ENCODE results near the gene CREB5. TPM values are rescaled to one million over a fixed set of nuclear protein-coding genes. Genes with fewer than 3 reads are reported as not detected.

CREB5 gene
- total and polyA plus RNA-seq, 10 donors = 0.88 to 56.8 (median 23.5) TPM

GRCh38 chr7:28830846-28831245 is 418.5 kb downstream of the CREB5 start:
- TF ChIP-seq CTCF (IDR thresholded peaks at IDR 0.05 in 8 of 11, conservative IDR thresholded peaks at IDR 0.05 in 3 of 11) (no peak), POLR2A (IDR thresholded peaks at IDR 0.05) (no peak), POLR2AphosphoS5 (IDR thresholded peaks at IDR 0.05) (no peak)
- no peaks in the 10 kb centered on the region for H3K9me3 ChIP-seq
- H3K27ac ChIP-seq = no peak overlapping the region
- no peak overlapping the region for H3K4me3 ChIP-seq
- DNase-seq = no peak
- intact Hi-C loops (cut with DNase I; ENCODE audit: low total_unique reads) = no loop called here
- no peaks in the 10 kb centered on the region for H3K27me3 ChIP-seq (replicated peaks in 1 of 7)
- no peaks in the 10 kb centered on the region for H3K36me3 ChIP-seq
- H3K4me1 ChIP-seq = no peaks in the 10 kb centered on the region
- 44 to 85% (median 70%) methylated on average over 1 of the region's 1 CpG for WGBS, 5 donors

- no peak overlapping the region for H3K27ac ChIP-seq
- H3K4me1 ChIP-seq = no peaks in the 10 kb centered on the region
- no peaks in the 10 kb centered on the region for H3K36me3 ChIP-seq
- WGBS, 5 donors = 75 to 97% (median 85%) methylated on average over 3 of the region's 3 CpGs
- no peaks in the 10 kb centered on the region for H3K27me3 ChIP-seq (replicated peaks in 1 of 7)
- TF ChIP-seq CTCF (IDR thresholded peaks at IDR 0.05 in 8 of 11, conservative IDR thresholded peaks at IDR 0.05 in 3 of 11) (no peak), POLR2A (IDR thresholded peaks at IDR 0.05) (no peak), POLR2AphosphoS5 (IDR thresholded peaks at IDR 0.05) (no peak)
- no peak overlapping the region for H3K4me3 ChIP-seq
- DNase-seq = no peak
- intact Hi-C loops (cut with DNase I; ENCODE audit: low total_unique reads) = no loop called here
- no peaks in the 10 kb centered on the region for H3K9me3 ChIP-seq
Measured at GRCh38 chr7:28832669-28833068, 420.4 kb downstream of the CREB5 start.

- Histone ChIP-seq H3K4me1 (no peaks in the 10 kb centered on the region), H3K9me3 (no peaks in the 10 kb centered on the region), H3K4me3 (no peak overlapping the region), H3K36me3 (no peaks in the 10 kb centered on the region), H3K27me3 (replicated peaks in 1 of 7) (no peaks in the 10 kb centered on the region), H3K27ac (no peak overlapping the region)
- intact Hi-C loops (cut with DNase I; ENCODE audit: low total_unique reads) = no loop called here
- DNase-seq = no peak
- TF ChIP-seq POLR2A (IDR thresholded peaks at IDR 0.05) (no peak), CTCF (IDR thresholded peaks at IDR 0.05 in 8 of 11, conservative IDR thresholded peaks at IDR 0.05 in 3 of 11) (no peak), POLR2AphosphoS5 (IDR thresholded peaks at IDR 0.05) (no peak)
Measured at GRCh38 chr7:28835800-28836199, 423.5 kb downstream of the CREB5 start.

- Histone ChIP-seq H3K4me3 (no peak overlapping the region), H3K36me3 (no peaks in the 10 kb centered on the region), H3K27ac (no peak overlapping the region), H3K4me1 (no peaks in the 10 kb centered on the region), H3K27me3 (replicated peaks in 1 of 7) (peaks cover 0 to 4% (median 0%) of the 10 kb centered on the region in 7 donors), H3K9me3 (no peaks in the 10 kb centered on the region)
- 53 to 82% (median 64%) methylated on average over 3 of the region's 3 CpGs for WGBS, 5 donors
- no peak for DNase-seq
- intact Hi-C loops (cut with DNase I; ENCODE audit: low total_unique reads) = no loop called here
- TF ChIP-seq POLR2A (IDR thresholded peaks at IDR 0.05) = no peak
- no peak for TF ChIP-seq POLR2AphosphoS5 (IDR thresholded peaks at IDR 0.05)
- no peak for TF ChIP-seq CTCF (IDR thresholded peaks at IDR 0.05 in 8 of 11, conservative IDR thresholded peaks at IDR 0.05 in 3 of 11)
Measured at GRCh38 chr7:28836716-28837115, 424.4 kb downstream of the CREB5 start.

Data from spleen (tissue), 11 donors.